Natural killer cell (primary cell): ENCODE results near the gene LDLRAD4. TPM values are rescaled to one million over a fixed set of nuclear protein-coding genes. Genes with fewer than 3 reads are reported as not detected.

ENCODE experiments used
- ATAC-seq, 3 donors: fragments of 150-1000 bp in 2 of 3; fragments of 200-7000 bp in 1 of 3; cut with Tn5 transposase; 1 replicate in 1 of 3; 2 replicates in 2 of 3; pipeline ENCODE4 v1.10.0; 2021; ENCODE audit warnings: mild to moderate bottlenecking in 2 of 3, moderate library complexity in 2 of 3
- DNase-seq, 2 donors: peaks; one replicate each; pipeline versions ENCODE4 v3.0.0 to v3.0.0-alpha.2; 2013 to 2021; ENCODE audit warnings: mixed read lengths in 1 of 2
- H3K27ac ChIP-seq: one replicate; pipeline ENCODE4 v1.5.1; 2013; ENCODE audit warnings: mild to moderate bottlenecking, low read length
- H3K27me3 ChIP-seq: one replicate; pipeline ENCODE4 v1.6.1; 2013; ENCODE audit warnings: low read length; ENCODE audit not compliant: control insufficient read depth, insufficient read depth
- H3K36me3 ChIP-seq: one replicate; pipeline ENCODE4 v1.6.1; 2013; ENCODE audit warnings: low read length; ENCODE audit not compliant: control insufficient read depth, insufficient read depth
- H3K4me1 ChIP-seq: one replicate; pipeline ENCODE4 v1.6.1; 2013; ENCODE audit warnings: low read length; ENCODE audit not compliant: control insufficient read depth, insufficient read depth
- H3K4me3 ChIP-seq: one replicate; pipeline ENCODE4 v1.5.1; 2013; ENCODE audit warnings: low read length
- H3K9me3 ChIP-seq: one replicate; pipeline ENCODE4 v1.6.1; 2013; ENCODE audit warnings: low read length; ENCODE audit not compliant: control insufficient read depth, insufficient read depth
- H3K27ac Mint-ChIP-seq, 2 donors: one replicate each; pipeline ENCODE4 v1.8.0; 2022; ENCODE audit warnings: mild to moderate bottlenecking in 2 of 2, mixed read lengths in 2 of 2, moderate library complexity in 1 of 2
- H3K27me3 Mint-ChIP-seq, 2 donors: one replicate each; pipeline ENCODE4 v1.8.0; 2022; ENCODE audit warnings: low read depth in 2 of 2, mixed read lengths in 2 of 2
- H3K36me3 Mint-ChIP-seq: one replicate; pipeline ENCODE4 v1.8.0; 2022; ENCODE audit warnings: mixed read lengths
- H3K4me1 Mint-ChIP-seq, 2 donors: one replicate each; pipeline ENCODE4 v1.8.0; 2022; ENCODE audit warnings: mixed read lengths in 2 of 2
- H3K4me3 Mint-ChIP-seq: one replicate; pipeline ENCODE4 v1.8.0; 2022; ENCODE audit warnings: mild to moderate bottlenecking, moderate library complexity, mixed read lengths
- H3K9me3 Mint-ChIP-seq, 2 donors: one replicate each; pipeline ENCODE4 v1.8.0; 2022; ENCODE audit warnings: mixed read lengths in 2 of 2
- WGBS: methylation state at CpG from one replicate; pipeline ENCODE4 v1.1.7; 2013; ENCODE audit warnings: missing lambda C conversion rate; ENCODE audit not compliant: insufficient coverage; 5-methylcytosine and 5-hydroxymethylcytosine counted together
- intact Hi-C: fragments of 100-400 bp; cut with micrococcal nuclease; formaldehyde crosslinking; loops from one replicate; pipeline ENCODE4 v1.14.2; 2022
- total RNA-seq, 4 donors: library from RNA; stranded (reverse); fragments of 120-200 nt in 1 of 4; gene quantifications; one replicate each; pipeline versions ENCODE4 v1.2.3 to v1.2.4, GENCODE V29; 2013 to 2022
- TF ChIP-seq, protein P1 (sequence below): fragments of 200-600 bp; IDR thresholded peaks from one replicate; pipeline ENCODE4 v1.8.0; 2022; ENCODE audit warnings: antibody characterized with exemption

LDLRAD4 gene
- total RNA-seq, 3 donors from 2014 or later (not counting 1 experiment from before 2014, with no cell fraction given), result 24.0 to 36.3 (median 29.2) TPM

DNA sequence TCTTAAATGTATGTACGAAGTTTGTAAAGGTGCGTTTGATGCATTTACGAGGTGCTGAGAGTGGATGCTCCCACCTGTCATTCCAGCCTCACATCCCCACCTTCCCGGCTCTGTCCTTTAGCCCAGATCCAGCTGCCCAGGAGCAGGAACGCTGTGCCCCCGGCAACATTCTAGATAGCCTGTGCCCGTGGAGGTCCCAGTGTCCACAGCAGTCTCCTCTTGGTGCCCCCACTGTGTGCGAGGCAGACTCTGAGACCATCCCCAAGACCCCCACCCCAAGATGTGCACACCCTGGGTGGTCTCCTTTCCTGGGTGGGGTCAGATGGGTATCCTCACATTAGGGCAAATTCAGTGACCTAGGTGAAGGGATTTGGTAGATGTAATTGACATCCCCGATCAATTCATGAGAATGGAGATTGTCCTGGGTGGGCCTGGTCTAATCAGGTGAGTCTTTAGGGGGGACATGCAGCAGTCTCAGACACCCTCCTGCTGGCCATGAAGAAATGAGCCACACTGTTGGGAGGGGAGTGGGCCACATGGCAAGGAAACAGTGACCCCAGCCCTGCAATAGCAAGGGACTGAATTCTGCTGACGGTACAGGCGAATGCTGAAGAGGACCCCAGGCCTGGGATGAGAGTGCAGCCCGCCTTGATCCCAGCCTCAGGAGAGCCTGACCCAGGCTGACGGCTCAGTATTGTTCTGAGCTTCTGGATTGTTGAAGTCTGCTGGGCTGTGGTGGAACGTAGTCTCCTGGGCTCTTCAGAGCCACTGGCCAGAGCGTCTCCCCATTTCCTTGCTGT is 304.5 kb downstream of the LDLRAD4 start:
- H3K4me1 ChIP-seq, result no peaks in the 10 kb centered on the region
- intact Hi-C loops, result no loop called here
- Mint-ChIP-seq H3K4me3 (no peak overlapping the region), H3K27me3 (no peaks in the 10 kb centered on the region), H3K27ac (no peak overlapping the region), H3K36me3 (no peaks in the 10 kb centered on the region), H3K9me3 (no peaks in the 10 kb centered on the region), H3K4me1 (peaks cover 9 to 37% of the 10 kb centered on the region in 2 donors)
- ATAC-seq (no peak), DNase-seq (no peak)
- 92% methylated on average over 15 of the region's 15 CpGs for WGBS
- TF ChIP-seq, protein P1, sequence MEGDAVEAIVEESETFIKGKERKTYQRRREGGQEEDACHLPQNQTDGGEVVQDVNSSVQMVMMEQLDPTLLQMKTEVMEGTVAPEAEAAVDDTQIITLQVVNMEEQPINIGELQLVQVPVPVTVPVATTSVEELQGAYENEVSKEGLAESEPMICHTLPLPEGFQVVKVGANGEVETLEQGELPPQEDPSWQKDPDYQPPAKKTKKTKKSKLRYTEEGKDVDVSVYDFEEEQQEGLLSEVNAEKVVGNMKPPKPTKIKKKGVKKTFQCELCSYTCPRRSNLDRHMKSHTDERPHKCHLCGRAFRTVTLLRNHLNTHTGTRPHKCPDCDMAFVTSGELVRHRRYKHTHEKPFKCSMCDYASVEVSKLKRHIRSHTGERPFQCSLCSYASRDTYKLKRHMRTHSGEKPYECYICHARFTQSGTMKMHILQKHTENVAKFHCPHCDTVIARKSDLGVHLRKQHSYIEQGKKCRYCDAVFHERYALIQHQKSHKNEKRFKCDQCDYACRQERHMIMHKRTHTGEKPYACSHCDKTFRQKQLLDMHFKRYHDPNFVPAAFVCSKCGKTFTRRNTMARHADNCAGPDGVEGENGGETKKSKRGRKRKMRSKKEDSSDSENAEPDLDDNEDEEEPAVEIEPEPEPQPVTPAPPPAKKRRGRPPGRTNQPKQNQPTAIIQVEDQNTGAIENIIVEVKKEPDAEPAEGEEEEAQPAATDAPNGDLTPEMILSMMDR, result no peak
- peaks cover 2% of the 10 kb centered on the region for H3K36me3 ChIP-seq
- H3K27me3 ChIP-seq, result no peaks in the 10 kb centered on the region
- H3K9me3 ChIP-seq, result no peaks in the 10 kb centered on the region
- H3K27ac ChIP-seq, result no peak overlapping the region
- H3K4me3 ChIP-seq, result no peak overlapping the region

DNA sequence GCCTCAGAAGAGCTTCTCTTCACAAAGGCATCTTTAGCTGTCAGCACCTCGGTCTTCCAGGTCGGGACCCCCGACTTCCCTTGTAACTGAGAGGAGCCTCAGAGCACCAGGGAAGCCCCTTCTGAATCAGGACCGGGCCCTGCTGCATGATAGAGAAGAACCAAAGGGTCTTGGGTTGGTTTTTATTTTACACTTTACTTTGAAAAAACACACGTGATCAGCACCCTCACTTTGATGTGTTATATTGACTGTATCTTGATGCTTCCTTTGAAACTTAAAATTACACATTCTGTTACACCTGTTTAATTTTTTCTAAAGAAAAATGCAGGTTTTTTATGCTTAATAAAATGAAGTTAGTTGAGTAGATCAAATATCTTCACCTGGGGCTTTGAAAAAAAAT is 305.5 kb downstream of the LDLRAD4 start:
- no peak overlapping the region for H3K27ac ChIP-seq
- Mint-ChIP-seq H3K9me3 (no peaks in the 10 kb centered on the region), H3K36me3 (no peaks in the 10 kb centered on the region), H3K27ac (no peak overlapping the region), H3K4me3 (no peak overlapping the region), H3K27me3 (no peaks in the 10 kb centered on the region), H3K4me1 (peaks cover 7 to 42% of the 10 kb centered on the region in 2 donors)
- H3K9me3 ChIP-seq, result no peaks in the 10 kb centered on the region
- no peaks in the 10 kb centered on the region for H3K4me1 ChIP-seq
- TF ChIP-seq, protein P1, result no peak
- H3K27me3 ChIP-seq, result no peaks in the 10 kb centered on the region
- no peak for DNase-seq
- no peak for ATAC-seq
- WGBS, result 93% methylated on average over 3 of the region's 5 CpGs
- peaks cover 2% of the 10 kb centered on the region for H3K36me3 ChIP-seq
- H3K4me3 ChIP-seq, result no peak overlapping the region
- intact Hi-C loops, result no loop called here

DNA sequence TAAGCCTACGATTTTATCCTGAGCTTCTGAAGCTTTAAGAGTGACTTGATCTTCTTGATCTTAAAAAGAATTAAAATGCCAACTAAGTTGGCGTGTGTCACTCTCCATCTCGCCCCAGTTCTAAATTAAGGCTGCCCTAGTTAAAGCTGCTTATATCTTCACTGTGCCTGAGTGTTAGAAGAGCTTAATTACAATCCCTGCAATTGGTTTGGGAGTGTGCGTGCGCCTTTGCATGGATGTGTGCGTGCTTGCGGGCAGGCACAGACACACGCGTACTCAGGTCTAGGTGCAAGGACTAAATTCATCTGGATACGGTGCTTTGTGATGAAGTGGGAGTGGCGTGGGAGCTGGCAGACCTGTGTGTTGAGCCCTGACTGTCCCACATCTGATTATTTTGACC is 306.3 kb downstream of the LDLRAD4 start:
- H3K9me3 Mint-ChIP-seq, result no peaks in the 10 kb centered on the region
- H3K36me3 Mint-ChIP-seq, result no peaks in the 10 kb centered on the region
- H3K4me3 Mint-ChIP-seq, result no peak overlapping the region
- no peaks in the 10 kb centered on the region for H3K27me3 Mint-ChIP-seq
- H3K27me3 ChIP-seq, result no peaks in the 10 kb centered on the region
- TF ChIP-seq, protein P1, result no peak
- H3K27ac Mint-ChIP-seq, result peak overlapping the region in 1 of 2 donors; percentile 14
- intact Hi-C loops, result no loop called here
- ATAC-seq (no peak), DNase-seq (no peak)
- 84% methylated on average over 11 of the region's 11 CpGs for WGBS
- H3K4me1 Mint-ChIP-seq, result peaks cover 8 to 50% of the 10 kb centered on the region in 2 donors
- peaks cover 2% of the 10 kb centered on the region for H3K36me3 ChIP-seq
- H3K4me1 ChIP-seq, result no peaks in the 10 kb centered on the region
- no peak overlapping the region for H3K27ac ChIP-seq
- H3K9me3 ChIP-seq, result no peaks in the 10 kb centered on the region
- no peak overlapping the region for H3K4me3 ChIP-seq
